GM21515 (cell line): ENCODE results near the gene KLHL35.
"Not testable (repeated sequence)": the region's sequence is repeated elsewhere in the genome, so short reads cannot be mapped to it uniquely, and the experiment has no call there.

Experiments used
- ATAC-seq: cut with Tn5 transposase; IDR thresholded peaks from one replicate; pipeline ENCODE4 v1.9.1; 2021; ENCODE audit not compliant: unreplicated experiment

Gene KLHL35

DNA sequence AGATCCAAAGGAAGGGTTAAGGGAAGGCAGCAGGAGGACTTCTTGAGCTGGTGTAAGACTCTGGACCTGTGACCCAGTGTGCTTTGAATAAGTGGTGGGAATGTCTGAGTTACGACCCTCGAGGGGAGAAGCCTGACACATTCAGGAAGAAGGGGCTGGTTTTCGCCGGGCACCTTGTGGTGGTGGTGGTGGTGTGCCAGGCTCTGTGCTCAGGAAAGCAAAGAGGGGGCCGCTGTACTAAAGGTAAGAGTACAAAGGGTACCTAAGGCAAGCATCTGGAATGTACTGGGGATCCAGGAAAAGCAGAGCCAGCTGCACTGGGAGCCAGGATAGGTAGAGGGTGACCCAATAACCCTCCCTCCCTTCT is 6.3 kb downstream of the KLHL35 start:
- ATAC-seq, result no peak

DNA sequence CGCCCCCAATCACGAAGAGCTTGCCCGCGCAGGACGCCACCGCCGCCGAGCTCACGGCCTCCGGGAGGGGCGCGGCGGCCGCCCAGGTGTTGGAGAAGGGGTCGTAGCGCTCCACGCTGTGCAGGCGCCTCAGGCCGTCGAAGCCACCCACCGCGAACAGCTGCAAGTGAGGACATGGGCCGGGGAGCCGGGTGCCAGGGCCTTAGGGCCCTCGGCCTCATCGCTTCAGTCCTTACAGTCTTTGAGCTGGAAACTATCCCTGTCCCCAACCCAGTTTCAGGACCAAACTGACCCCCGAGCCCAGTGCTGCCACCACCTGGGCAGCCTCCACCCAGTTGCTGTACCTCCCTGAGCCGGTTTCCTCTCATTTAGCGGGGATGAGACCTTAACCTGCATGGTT is 7.6 kb downstream of the KLHL35 start:
- no peak for ATAC-seq

DNA sequence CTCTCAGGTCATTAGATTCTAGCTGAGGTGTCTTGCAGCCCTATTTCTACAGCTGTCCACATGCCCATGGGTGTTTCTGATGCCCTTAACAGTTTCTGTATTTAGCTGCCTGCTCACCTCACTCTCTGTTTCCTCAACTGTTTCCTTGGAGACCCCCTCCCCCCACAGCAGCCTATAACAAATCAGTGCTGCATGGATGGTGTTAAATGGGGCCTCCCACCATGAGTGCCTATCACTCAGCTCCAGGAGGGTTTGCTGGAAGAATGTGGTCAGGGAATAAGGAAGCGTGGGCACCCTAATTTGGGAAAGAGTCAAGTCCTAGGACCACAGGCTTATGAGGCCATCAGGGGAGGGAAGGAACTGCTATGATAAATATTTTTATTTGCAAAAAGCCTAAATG is 8.6 kb downstream of the KLHL35 start:
- ATAC-seq, result no peak

DNA sequence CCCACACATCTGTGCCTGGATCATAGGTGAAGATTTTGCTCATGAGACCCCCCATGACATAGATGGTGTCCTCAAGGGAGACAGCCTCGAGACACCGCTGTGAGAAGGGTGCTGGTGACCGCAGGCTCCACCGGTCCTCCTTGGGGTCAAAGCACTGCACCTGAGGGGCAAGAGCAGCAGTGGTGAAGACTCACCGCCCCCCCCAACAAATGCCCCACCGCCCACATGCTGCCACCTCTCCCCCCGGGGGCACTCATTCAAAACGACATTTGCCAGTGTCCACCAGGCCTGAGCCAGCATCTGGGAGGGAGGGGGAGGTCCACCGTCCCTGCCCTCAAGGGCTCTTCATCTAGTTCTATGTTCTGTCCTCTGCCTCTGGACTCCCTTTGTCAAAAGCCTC is 9.3 kb downstream of the KLHL35 start:
- no peak for ATAC-seq

DNA sequence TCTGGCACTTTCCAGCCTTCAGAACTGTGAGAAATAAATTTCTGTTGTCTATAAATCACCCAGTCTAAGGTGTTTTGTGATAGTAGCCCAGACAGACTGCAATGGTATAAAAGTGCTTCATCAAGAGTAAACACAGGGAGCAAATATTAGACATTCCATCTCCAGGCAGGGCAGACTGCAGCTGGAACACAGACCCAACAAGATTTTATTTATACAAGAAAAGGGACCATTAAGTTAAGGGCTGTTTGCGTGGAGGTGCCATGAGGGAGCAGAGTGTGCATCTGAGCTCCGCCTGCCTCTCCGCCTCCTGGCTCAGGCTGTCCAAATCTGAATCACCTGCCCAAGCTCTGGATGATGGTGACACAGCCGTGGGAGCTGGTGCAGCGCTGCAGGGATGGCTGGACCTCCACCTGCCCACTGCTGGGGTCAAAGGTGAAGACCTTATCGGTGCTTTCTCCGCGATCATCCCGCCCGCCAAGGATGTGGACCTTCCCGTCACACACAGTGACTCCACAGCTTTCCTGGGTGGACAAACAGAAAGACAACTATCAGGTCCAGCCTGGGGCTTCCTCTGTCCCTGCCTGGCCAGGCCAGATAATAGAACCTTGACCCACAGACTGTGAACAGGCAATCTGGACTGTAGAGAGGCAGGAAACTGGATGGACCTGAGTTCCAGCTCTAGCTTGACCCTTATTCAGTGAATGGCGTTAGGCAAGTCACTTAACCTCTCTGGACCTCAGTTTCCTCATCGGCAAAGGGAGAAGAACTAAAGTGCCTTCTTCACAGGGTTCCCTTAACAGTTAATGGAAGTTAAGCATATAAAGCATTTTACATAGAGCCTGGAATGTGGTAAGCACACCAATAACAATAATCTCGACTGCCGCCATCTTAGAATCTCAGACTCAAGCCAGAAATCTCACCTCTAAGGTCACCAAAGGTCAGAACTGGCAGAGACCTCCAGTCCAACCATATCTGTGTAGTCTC is 10.5 kb downstream of the KLHL35 start:
- no peak for ATAC-seq

DNA sequence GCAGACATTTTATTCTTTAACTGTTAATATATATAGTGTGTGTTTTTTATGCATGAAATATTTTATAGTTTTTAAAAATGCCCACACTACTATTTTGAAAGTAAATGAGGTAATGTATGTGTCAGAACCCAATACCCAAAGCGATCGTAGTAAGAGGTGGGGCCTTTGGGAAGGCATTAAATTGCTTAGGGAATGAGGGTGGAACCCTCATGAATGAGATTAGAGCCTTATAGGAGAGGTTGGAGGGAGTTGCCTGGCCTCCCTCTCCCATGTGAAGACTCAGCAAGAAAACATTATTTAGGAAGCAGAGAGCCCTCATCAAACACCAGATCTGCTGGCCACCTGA is 11.1 kb downstream of the KLHL35 start:
- ATAC-seq, result no peak

DNA sequence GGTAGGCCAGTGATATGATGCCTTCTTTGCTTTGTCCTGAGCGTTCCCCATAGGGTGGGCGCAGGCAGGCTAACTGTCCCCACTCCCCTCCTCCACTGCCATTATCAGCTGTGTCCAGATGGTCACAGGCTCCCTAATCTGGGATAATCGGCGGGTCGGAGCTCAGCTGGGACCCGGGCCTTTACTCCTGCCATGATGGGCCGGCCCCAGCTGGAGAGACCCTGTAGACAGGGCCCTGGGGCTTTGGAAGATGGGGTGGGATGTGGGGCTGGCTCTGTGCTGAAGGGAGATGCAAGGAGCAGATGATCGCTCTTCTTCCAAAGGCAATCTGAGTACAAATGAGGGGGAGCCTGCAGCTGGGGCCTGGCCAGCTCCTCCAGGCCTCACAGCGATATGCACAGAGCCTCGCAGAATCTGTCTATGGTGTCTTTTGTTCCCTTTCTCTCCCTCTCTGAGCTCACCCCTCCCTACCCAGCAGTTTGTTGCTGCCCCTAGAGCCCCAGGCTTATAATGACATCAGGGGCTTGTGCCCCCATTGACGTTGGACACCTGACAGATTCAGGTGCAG is 11.9 kb downstream of the KLHL35 start:
- no peak for ATAC-seq

DNA sequence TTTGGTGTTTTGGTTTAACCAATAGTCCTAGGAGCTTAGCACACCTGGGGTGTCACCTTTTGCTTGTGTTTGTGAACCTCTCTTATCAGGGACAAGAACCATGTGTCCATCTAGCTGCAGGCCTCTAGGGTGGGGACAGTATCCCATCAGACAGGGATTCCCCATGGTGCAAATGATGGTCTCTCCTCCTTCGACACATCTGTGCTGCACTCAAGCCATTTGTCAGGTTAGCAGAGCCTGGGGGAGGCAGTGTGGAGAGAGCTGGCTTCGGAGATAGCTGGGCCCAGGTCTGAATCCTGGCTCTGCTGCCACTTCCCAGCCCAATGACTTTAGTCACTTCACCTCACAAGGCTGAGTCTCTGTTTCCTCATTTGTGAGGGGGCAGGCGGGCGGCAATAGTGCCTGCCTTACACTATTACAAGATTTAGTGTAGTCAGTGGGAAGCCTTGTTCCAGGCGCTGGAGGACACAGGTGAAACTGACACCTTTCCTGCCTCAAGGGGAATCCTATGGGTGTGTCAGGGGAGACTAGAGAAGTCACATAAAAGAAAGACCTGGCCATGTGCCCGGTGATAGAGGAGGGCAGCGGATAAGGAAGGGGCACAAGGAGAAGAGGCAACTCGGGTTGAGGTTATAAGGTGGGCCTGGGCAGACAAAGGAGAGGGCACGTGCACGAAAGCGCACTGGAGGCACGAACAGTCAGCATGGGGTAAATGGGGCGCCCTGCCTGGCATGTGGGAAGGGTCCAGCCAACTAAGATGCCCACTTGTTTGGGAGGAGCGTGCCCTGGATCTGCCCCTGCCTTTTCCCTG is 12.6 kb downstream of the KLHL35 start:
- ATAC-seq, result no peak

DNA sequence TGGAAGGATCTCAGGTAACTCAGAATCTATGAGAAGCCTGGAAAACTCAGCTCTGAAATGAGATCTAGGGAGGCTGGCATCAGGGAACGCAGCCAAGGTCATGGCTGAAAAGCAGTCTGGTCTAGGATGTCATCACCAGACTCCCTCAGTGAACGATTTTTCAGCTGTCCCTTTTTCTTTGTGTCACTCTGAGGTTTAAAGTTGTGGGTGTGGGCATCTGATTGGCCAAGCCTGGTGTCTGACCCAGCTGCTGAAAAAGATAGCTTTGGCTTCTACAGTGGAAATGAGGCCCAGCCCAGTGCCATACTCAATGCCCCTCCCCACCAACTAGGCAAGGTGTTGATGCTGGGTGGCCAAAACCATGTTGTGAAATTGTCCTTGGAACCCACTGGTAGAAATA is 19.1 kb downstream of the KLHL35 start:
- no peak for ATAC-seq

DNA sequence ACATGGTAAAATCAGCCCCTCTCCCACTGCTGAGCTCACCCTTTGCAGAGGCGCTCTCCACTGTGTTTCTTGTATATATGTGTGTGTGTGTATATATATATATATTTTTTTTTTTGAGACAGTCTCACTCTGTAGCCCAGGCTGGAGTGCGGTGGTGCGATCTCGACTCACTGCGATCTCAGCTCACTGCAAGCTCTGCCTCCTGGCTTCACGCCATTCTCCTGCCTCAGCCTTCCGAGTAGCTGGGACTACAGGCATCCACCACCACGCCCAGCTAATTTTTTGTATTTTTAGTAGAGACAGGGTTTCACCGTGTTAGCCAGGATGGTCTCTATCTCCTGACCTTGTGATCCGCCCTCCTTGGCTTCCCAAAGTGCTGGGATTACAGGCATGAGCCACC is 19.9 kb downstream of the KLHL35 start:
- not testable (repeated sequence) for ATAC-seq

DNA sequence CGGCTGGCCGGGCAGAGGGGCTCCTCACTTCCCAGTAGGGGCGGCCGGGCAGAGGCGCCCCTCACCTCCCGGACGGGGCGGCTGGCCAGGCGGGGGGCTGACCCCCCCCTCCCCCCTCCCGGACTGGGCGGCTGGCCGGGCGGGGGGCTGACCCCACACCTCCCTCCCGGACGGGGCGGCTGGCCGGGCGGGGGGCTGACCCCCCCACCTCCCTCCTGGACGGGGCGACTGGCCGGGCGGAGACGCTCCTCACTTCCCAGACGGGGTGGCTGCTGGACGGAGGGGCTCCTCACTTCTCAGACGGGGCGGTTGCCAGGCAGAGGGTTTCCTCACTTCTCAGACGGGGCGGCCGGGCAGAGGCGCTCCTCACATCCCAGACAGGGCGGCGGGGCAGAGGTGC is 23.0 kb downstream of the KLHL35 start:
- not testable (repeated sequence) for ATAC-seq

DNA sequence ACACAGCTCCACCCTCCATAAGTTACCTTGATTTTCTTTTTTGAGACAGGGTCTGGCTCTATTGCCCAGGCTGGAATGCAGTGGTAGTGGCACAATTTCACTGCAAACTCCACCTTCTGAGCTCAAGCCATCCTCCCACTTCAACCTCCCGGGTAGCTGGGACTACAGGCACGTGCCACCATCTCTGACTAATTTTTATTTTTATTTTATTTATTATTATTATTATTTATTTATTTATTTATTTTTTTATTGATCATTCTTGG is 24.1 kb downstream of the KLHL35 start:
- ATAC-seq, result no peak

DNA sequence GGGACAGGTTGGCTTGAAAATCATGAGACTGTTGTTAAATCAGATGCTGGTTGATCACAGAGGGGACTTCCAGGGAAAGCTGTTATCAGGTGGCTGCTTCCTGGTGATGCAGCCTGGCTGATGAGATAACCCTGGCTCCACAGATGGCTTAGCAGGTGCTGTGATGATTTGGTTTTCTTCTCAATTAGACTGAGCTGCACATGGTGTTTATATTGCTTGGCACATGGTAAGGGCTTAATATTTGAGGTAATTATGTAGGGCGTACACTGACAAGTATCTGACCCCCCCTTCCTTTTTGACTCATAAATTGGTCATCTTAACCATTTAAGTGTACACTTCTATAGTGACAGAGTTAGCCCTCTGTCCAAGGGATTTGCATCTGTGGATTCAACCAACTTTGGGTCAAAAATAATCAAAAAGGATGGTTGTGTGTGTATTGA is 26.6 kb downstream of the KLHL35 start:
- ATAC-seq, result no peak

DNA sequence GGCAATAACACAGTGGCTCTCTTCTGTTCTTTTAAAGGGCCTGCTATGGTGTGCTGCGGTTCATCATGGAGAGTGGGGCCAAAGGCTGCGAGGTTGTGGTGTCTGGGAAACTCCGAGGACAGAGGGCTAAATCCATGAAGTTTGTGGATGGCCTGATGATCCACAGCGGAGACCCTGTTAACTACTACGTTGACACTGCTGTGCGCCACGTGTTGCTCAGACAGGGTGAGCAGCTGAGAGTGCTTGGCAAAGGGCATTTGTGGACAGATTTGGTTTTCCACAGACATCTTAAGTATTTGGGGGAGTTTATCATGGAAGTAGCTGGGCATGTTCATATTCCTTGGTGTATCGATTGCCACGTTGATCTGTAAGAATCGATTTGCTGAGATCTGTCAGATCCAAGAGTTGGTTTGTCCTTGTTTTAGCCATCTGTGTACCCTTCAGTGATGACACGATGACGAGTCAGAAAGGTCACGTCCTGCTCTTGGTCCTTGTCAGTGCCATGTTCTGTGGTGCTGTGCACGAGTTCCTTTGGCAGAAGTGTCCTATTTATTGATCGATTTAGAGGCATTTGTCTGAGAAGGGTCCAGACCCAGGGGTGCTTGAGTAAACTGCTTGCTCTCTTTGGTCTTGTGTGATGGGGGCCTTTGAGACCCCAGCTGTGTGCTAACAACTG is 28.9 kb downstream of the KLHL35 start:
- no peak for ATAC-seq

DNA sequence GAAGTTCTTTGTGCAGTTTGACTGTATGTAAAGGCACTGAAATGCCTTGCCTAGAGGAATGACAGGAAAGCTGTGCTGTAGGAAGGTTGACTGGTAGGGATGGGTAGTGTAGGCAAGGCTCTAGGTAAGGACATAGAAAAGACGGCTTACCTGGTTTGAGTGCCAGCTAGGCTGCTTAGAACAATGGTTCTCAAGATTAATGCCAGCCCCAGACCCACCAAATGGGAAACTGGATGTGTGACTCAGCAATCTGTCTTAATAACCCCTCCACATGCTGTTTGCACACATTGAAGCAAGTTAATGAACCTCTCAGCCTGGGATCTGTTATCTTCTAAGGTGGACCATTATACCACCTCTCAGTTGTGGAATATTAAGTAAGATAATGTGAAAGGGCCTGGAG is 30.0 kb downstream of the KLHL35 start:
- no peak for ATAC-seq

DNA sequence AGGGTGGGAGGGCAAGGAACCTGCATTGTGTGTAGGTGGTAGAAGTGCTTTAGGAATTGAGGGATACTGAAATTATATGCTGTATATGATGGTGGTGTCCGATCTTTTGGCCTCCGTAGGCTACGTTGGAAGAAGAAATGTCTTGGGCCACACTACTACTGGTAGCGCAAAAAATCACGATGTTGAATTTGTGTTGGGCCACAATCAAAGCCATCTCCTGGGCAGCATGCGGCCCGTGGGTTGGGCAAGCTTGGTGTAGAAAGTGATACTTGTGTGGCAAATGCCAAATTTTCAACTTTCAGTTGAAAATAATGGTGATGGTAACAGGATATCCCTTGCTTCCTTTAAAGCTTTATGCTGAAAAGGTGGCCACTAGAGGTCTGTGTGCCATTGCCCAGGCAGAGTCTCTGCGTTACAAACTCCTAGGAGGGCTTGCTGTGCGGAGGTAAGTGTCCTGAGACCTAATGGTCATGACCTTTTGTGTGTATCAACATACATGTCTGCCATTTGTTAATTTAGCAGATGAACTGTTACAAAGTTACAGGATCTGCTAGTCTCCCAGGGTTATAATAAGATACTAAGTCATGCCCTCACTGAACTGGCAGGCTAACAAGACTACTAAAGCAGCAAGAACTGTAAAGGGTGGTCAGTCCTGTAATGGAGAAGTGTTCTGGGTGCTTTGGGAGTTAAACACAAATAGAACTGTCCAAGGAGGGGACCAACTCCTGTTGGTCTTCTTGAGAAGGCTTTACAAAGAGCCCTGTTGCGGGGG is 30.8 kb downstream of the KLHL35 start:
- ATAC-seq, result no peak

DNA sequence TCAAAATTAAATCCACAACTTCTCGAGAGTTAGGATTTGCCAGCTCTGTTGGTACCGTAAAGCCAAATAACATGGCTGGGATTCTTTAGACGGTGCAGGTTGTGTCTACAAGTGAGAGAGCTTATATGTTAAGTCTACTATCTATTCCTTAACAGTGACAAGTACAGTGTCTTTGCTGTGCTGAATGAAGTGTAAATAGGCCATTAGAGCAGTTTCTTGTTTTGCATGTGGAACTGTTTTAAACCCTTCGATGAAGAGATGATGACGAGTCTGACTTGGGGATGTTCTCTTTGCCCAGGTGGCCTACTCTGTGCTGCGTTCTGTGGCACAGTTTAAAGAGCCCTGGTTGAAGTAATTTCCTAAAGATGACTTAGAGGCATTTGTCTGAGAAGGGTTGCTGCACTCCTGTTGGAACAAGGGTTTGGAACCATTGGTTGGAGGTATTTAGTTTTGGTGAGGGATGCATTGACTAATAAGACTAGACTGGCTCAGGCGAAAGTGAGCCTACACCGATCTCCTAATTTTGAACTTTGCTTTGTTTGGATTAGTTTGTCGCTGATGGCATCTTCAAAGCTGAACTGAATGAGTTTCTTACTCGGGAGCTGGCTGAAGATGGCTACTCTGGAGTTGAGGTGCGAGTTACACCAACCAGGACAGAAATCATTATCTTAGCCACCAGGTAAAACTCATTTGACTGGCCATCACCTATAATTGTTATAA is 32.7 kb downstream of the KLHL35 start:
- no peak for ATAC-seq

DNA sequence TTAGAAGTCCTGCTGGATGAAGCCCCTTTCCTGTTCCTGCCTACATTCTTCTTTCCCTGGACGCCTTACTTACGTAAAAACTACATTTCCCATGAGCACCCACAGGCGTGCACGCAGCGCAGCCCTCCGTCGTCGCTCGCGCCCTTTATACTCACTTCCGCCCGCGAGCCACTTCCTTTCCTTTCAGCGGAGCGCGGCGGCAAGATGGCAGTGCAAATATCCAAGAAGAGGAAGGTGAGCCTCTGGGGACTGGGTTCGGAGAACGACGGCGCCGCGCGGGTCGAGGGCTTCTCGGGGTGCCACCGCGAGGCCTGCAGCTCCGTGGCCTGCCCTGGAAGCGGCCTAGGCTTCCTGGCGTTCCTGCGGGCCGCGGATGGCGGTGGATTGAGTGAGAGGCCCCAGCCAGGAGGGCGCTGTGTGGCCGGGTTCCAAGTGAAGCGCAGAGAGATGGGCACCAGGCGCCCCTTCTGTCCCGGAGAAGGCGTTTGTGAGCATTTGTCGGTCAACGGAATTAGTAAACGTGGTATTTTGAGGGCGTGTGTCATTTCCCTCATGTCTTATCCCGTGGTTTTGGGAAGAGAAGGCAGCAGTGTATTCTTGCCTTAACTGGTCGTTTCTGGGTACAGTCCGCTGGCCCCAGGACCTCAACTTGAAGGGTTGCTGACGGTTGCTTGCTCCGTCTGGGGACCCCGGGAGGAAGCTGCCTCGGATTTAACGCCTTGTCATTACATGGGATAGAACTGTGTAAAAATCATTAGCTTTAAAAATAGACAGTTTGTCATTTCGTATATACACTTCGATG is 33.5 kb downstream of the KLHL35 start, which contains the start of gene RPS3:
Gene RPS3 (plus strand): TSS at position 175 of the 802 bp plus-strand sequence. CDS start 30 bp downstream, at position 205.
- ATAC-seq, result peak; percentile 83

DNA sequence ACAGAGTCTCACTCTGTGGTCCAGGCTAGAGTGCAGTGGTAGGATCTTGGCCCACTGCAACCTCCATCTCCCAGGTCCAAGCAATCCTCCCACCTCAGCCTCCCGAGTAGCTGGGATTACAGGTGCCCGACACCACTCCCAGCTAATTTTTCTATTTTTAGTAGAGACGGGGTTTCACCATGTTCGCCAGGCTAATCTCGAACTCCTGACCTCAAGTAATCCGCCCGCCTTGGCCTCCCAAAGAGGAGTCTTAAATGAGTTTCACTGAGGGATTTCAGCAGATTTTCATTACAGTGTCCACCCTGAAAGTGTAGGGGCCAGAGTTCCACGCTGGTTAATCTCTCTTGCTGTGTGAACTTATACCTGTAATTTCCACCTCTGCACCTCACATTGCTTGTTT is 34.1 kb downstream of the KLHL35 start:
- ATAC-seq, result no peak
